HG03442 (cell line): ENCODE measurements around the gene OSTF1.
A peak's percentile ranks its signal among the peaks of the same experiment; 100 is the strongest.

ENCODE experiments used
- ATAC-seq: cut with Tn5 transposase; IDR thresholded peaks from one replicate; pipeline ENCODE4 v1.9.1; 2021; ENCODE audit warnings: mild to moderate bottlenecking, moderate library complexity; ENCODE audit not compliant: unreplicated experiment

The OSTF1 gene

GRCh38 chr9:75117564-75117963 lies 29.2 kb downstream of the OSTF1 start:
- no peak for ATAC-seq

GRCh38 chr9:75120686-75121085 lies 32.4 kb downstream of the OSTF1 start:
- no peak for ATAC-seq

GRCh38 chr9:75121914-75122558 lies 33.7 kb downstream of the OSTF1 start:
- ATAC-seq = no peak

- no peak for ATAC-seq
These were observed 35.4 kb downstream of the OSTF1 start for GRCh38 chr9:75123696-75124095.

- no peak for ATAC-seq
These were observed 40.2 kb downstream of the OSTF1 start for GRCh38 chr9:75128535-75128934.

- ATAC-seq = no peak
These were observed 41.9 kb downstream of the OSTF1 start for GRCh38 chr9:75130172-75130571.

- no peak for ATAC-seq
These were observed 42.4 kb downstream of the OSTF1 start for GRCh38 chr9:75130621-75131230.

- ATAC-seq = no peak
These were observed 43.4 kb downstream of the OSTF1 start for GRCh38 chr9:75131700-75132099.

GRCh38 chr9:75132244-75132643 lies 43.9 kb downstream of the OSTF1 start:
- no peak for ATAC-seq

- ATAC-seq = no peak
These were observed 45.1 kb downstream of the OSTF1 start for GRCh38 chr9:75133396-75133795.

GRCh38 chr9:75134495-75134894 lies 46.2 kb downstream of the OSTF1 start:
- no peak for ATAC-seq

- no peak for ATAC-seq
These were observed 50.1 kb downstream of the OSTF1 start for GRCh38 chr9:75138260-75139040.

- no peak for ATAC-seq
These were observed 50.9 kb downstream of the OSTF1 start for GRCh38 chr9:75139201-75139600.

- ATAC-seq = no peak
These were observed 51.9 kb downstream of the OSTF1 start for GRCh38 chr9:75140261-75140660.

- no peak for ATAC-seq
These were observed 53.9 kb downstream of the OSTF1 start for GRCh38 chr9:75142202-75142601.

- ATAC-seq = no peak
These were observed 57.9 kb downstream of the OSTF1 start for GRCh38 chr9:75146229-75146628.

GRCh38 chr9:75147638-75148037 lies 59.3 kb downstream of the OSTF1 start:
- peak; percentile 65 for ATAC-seq

GRCh38 chr9:75148561-75148960 lies 60.2 kb downstream of the OSTF1 start:
- ATAC-seq = no peak

- no peak for ATAC-seq
These were observed 61.5 kb downstream of the OSTF1 start for GRCh38 chr9:75149841-75150241.

- ATAC-seq = no peak
These were observed 62.2 kb downstream of the OSTF1 start for GRCh38 chr9:75150512-75150911.

- ATAC-seq = no peak
These were observed 64.1 kb downstream of the OSTF1 start for GRCh38 chr9:75152416-75152815.

- no peak for ATAC-seq
These were observed 68.5 kb downstream of the OSTF1 start for GRCh38 chr9:75156858-75157257.
